Activated CD8-positive, alpha-beta memory T cell treated with anti-CD3 and anti-CD28 coated beads, Interleukin-2, amount 50 U/mL, for 48 hours (primary cell): Measurements from ENCODE around the gene TMEM63B.

Experiments used
- DNase-seq: peaks from one replicate; pipeline ENCODE4 v3.0.0-alpha.2; 2020

Gene TMEM63B

GRCh38 chr6:44145839-44146238 is 18.5 kb downstream of the TMEM63B start:
- no peak for DNase-seq

GRCh38 chr6:44146685-44147084 is 19.3 kb downstream of the TMEM63B start:
- DNase-seq, result no peak

- DNase-seq, result no peak
Observed at GRCh38 chr6:44147256-44147655, 19.9 kb downstream of the TMEM63B start.

GRCh38 chr6:44148306-44148705 is 21.0 kb downstream of the TMEM63B start:
- no peak for DNase-seq

GRCh38 chr6:44149369-44150012 is 22.1 kb downstream of the TMEM63B start:
- no peak for DNase-seq

GRCh38 chr6:44150317-44150917 is 23.1 kb downstream of the TMEM63B start:
- no peak for DNase-seq

- DNase-seq, result peak; percentile 98
Observed at GRCh38 chr6:44151348-44152108, 24.2 kb downstream of the TMEM63B start.

GRCh38 chr6:44152109-44152461 is 24.7 kb downstream of the TMEM63B start:
- no peak for DNase-seq

GRCh38 chr6:44152533-44152932 is 25.2 kb downstream of the TMEM63B start:
- no peak for DNase-seq

- no peak for DNase-seq
Observed at GRCh38 chr6:44154067-44154466, 26.7 kb downstream of the TMEM63B start.

- DNase-seq, result no peak
Observed at GRCh38 chr6:44156494-44157151, 29.3 kb downstream of the TMEM63B start.

GRCh38 chr6:44157152-44157521 is 29.8 kb downstream of the TMEM63B start:
- no peak for DNase-seq

GRCh38 chr6:44158770-44159228 is 31.4 kb downstream of the TMEM63B start, which contains the start of gene CAPN11:
TSS of gene CAPN11 (plus strand) at chr6:44158820. CDS start at chr6:44158849, 29 bp downstream.
- no peak for DNase-seq

- DNase-seq, result no peak
Observed at GRCh38 chr6:44161997-44162338, 34.6 kb downstream of the TMEM63B start.

- DNase-seq, result no peak
Observed at GRCh38 chr6:44162876-44163625, 35.7 kb downstream of the TMEM63B start.

GRCh38 chr6:44166116-44166515 is 38.8 kb downstream of the TMEM63B start:
- DNase-seq, result no peak

- DNase-seq, result no peak
Observed at GRCh38 chr6:44166591-44167184, 39.3 kb downstream of the TMEM63B start.

GRCh38 chr6:44167567-44167966 is 40.2 kb downstream of the TMEM63B start:
- no peak for DNase-seq

- DNase-seq, result no peak
Observed at GRCh38 chr6:44169154-44169553, 41.8 kb downstream of the TMEM63B start.

GRCh38 chr6:44169886-44170570 is 42.7 kb downstream of the TMEM63B start:
- no peak for DNase-seq

GRCh38 chr6:44171899-44172546 is 44.7 kb downstream of the TMEM63B start:
- no peak for DNase-seq
